Middle frontal gyrus (tissue), 1 donor: ENCODE results near the gene C9orf153.

Experiments
- DNase-seq: peaks from one replicate; pipeline ENCODE4 v3.0.0-alpha.2; 2015; ENCODE audit warnings: low spot score; ENCODE audit errors: extremely low spot score

The C9orf153 gene

GRCh38 chr9:86272221-86272620, 12.8 kb upstream of the C9orf153 start:
- DNase-seq: no peak

- DNase-seq: no peak
Observed at GRCh38 chr9:86263876-86264275, 4.4 kb upstream of the C9orf153 start.

DNA sequence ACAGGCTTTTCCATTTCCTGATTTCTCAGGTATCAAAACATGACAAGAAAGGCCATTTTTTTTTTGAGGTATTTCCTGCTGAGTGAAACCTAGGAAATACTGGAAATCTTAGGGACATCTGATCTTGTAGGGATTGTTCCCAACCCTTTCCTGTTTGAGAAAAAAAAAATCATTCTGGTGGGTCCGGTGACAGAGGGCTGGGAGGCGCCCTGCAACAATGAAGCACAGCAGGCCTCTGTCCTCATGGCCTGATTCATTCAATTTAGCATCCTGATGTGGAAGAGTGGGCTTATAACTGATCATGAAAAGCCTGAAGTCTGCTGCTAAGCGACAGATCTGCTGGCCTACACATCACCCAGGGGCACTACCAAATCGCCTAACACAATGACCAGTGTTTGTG, 3.0 kb upstream of the C9orf153 start:
- DNase-seq: no peak

DNA sequence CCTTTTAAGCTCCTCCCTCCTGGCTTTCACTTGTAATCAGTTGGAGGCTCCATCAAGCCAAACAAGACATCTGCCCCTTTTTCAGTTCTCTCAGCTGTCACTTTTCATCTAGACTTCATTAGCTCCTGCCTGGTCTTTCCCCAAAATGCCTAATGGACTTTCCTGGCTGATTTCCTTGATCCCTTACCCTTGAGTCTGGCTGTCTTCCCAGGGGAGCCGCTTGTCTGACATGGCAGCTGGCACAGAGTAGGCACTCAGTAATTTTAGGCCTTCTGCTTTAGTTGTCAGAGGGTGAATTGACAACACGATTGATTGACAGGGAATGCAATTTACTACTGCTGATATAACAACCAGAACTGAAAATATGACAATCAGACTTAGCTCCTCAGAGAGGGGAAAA, 2.1 kb downstream of the C9orf153 start:
- no peak for DNase-seq

GRCh38 chr9:86256653-86257052, 2.8 kb downstream of the C9orf153 start:
- no peak for DNase-seq

DNA sequence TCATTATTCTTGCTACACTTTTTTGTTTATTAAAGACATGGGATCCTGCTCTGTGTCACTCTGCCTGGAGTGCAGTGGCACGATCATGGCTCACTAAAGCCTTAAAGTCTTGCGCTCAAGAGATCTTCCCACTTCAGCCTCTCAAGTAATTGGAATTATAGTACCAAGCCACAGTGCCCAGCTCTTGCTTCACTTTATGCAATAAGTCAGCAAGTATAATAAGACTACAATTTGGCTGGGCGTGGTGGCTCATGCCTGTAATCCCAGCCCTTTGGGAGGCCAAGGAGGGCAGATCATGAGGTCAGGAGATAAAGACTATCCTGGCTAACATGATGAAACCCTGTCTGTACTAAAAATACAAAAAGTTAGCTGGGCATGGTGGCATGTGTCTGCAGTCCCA, 5.9 kb downstream of the C9orf153 start:
- no peak for DNase-seq

- no peak for DNase-seq
Observed at GRCh38 chr9:86252870-86253269, 6.6 kb downstream of the C9orf153 start.

DNA sequence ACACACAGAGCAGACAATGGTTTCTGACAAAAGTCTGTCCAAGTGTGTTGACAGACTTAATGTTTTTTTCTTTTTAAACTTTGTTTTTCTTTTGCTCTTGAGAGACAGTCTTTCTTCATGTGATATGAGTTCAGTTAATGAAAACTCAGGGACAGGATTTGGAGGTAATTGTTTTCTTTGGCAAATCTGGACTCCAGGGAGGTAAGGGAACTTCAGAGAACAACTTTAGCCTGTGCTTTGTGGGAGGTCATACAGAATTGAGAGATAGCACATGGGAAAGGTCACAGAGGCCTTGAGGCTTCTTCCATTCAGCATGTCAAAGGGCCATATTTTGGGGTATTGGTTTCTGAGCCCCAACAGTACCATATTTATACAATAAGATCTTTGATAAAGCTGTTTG, 9.3 kb downstream of the C9orf153 start:
- no peak for DNase-seq

DNA sequence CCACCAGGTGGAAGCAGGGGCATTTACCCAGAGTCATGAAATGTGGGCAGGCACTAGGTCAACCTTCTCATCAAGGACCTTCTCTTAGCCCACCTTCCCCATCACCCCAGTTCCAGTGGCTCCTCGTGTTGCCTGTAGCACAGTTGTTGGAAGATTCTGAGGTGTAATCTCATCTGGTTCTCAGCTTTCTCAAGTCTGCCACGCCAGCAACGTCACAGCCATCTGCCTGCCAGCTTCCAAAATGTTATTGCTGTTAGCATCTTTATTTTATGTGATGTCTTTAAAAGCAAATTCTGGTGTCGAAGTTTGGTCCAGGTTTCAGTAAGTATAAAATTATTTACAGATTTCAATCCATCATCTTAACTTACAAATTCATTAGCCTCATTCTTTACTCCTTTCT, 10.7 kb downstream of the C9orf153 start:
- no peak for DNase-seq

DNA sequence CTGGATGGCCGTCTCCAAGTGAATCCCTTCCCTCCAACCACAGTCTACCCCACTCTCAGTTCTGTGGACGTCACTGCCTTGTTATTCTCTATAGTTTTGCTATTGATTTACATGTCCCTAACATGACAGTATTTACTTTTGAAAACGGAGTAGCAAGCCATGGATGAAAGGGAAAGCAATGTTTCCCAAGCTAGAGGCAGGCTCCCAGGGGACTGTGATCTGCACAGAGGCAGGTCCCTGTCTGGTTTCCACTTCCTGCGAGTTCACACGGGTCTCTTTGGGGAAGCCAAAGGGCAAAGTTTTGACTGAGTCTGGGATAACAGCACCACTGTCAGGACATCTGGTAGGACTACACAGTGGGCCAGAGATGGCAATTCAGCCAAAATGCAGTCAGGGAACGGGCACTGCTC, 12.7 kb downstream of the C9orf153 start:
- no peak for DNase-seq

GRCh38 chr9:86242071-86242470, 17.4 kb downstream of the C9orf153 start:
- DNase-seq: no peak

DNA sequence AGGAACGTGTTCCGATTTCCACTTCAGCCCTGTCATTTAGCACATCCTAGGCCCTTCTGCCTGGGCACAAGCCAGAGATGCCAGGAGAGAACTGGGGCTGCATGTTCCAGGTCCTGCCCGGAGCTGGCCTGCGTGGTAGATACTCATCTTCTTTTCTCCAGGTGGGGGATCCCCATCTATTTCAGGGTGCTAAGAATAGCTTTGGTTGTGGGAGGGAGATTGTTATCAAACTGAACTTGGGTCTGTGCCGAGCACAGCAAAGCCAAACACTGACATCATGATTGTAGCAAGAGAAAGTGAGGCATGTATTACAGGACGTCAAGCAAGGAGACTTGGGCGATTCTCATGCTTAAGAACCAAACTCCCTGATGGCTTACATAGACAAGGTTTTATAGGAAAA, 18.2 kb downstream of the C9orf153 start:
- no peak for DNase-seq

GRCh38 chr9:86238861-86239770, 20.3 kb downstream of the C9orf153 start:
- DNase-seq: no peak

DNA sequence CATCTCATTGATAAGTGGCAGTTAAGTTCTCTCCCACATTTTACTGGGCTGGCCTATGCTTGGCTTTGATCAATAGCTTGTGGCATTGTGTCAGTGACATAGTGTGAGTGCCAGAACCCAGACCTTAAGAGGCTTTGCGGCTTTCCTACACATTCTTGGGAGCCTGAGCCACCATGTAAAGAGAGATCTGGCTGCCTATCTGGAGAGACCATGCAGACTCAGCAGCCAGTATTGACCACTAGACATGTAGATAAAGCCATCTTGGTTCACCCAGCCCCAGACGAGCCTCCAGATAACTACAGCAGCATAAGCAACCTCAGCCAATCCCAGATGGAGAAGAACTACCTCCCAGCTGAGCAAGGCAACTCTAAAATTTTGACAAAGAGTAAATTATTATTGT, 28.6 kb downstream of the C9orf153 start:
- no peak for DNase-seq

DNA sequence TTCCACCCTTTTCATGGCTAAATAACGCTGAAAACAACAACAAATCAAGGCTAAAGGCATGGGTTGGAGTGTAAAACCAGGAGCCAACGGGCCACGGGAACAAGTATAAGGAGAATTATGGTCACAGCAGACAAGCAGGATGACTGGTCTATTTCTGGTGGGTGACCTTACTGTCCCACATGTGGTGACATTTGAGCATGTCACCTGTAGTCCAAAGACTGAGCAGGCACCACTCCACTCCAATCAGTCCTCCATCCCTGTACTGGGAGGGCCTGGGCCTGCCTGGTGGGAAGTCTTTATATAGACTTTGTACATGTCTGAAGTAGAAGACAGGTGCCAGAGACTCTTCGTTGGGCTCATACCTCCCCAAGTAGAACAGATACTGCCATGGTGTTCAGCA, 36.8 kb downstream of the C9orf153 start:
- DNase-seq: no peak

GRCh38 chr9:86219606-86220005, 39.9 kb downstream of the C9orf153 start:
- DNase-seq: no peak

DNA sequence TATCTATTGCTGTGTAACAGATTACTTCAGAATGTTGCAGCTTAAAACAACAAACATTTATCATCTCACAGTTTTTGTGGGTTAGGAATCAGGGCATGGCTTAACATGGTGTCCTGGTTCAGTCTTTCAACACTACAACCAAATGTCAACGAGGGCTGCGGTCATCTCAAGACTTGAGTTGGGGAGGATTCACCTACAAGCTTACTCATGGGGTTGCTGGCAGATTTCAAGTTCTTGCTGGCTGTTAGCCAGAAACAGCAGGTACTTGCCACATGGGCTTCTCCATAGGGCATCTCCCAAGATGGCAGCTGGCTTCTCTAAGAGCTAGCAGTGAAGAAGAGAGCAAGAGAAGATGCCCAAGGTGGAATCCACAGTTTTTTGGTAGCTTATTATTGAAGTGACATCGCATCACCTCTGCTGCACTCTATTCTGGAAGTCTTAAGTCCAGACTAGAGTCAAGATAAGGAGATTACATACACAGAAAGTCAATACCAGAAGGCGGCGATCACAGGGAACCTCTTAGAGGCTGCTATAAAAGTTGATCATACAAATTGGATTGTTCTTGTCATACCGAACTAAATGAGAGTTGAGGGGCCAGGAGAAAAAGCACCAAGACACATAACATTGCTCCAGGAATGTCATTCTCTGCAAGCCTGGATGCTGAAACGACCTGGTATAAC, 42.2 kb downstream of the C9orf153 start:
- no peak for DNase-seq

- no peak for DNase-seq
Observed at GRCh38 chr9:86207193-86207592, 52.3 kb downstream of the C9orf153 start.

GRCh38 chr9:86202338-86202882, 57.0 kb downstream of the C9orf153 start:
- DNase-seq: no peak

DNA sequence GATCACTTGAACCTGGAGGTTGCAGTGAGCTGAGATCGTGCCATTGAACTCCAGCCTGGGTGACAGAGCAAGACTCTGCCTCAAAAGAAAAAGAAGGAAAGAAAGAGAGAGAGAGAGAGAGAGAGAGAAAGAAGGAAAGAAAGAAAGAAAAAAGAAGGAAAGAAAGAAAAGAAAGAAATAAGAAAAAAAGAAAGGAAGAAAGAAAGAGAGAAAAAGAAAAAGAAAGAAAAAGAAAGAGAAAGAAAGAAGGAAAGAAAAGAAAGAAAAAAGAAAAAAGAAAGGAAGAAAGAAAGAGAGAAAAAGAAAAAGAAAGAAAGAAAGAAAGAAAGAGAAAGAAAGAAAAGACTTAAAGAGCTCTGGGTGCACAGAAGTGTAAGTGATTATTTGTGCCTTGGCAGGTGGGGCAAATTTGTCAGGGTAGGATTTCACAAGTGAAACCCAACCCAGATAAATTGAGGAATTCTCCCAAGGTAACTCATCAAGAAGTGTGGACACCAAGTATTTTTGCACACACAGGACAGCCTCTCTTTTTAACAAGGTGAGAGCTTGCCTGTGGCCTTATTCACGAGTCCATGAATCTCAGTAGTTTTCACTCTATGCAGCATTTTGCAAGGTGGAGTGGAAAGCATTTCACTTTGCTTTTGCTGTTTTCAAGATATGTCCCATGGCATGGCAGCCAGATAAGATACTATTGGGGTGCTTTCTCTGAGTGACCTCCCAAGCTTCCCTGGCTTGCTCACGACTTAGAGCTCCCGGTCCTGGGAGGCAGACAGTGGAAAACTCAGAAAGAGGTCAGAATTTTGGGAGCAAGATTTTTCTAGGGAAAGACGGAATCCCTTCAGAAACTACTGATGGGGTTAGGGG, 57.8 kb downstream of the C9orf153 start:
- DNase-seq: no peak

DNA sequence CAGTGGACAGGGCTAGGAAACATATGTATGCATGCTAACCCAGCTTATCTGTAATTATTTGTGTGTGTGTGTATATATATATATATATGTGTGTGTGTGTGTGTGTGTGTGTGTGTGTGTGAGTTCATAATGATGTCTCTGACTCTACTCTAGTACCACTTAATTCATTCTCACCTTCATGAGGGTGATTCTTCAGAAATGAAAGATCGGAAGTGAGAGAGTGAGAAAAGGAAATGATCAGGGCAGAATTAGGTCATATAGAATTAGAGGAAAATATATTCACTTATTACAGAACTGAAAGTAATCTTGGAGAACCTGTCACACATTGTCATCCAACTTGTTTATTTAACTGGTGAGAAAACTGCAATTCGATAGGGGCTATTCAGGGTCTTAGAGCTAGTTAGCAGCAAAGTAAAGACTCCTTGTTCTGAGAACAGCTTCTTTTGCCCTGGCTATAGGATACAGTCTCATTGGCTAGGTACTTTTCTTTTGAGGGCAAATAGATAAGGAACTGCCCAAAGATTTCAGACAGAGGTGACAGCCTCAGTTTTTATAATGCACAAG, 58.8 kb downstream of the C9orf153 start:
- DNase-seq: no peak
